PFSK-1 (cell line): ENCODE results near the gene CACUL1.

Experiments
- FOXP2 ChIP-seq: optimal IDR thresholded peaks from 2 replicates; pipeline ENCODE3; 2011; ENCODE audit warnings: borderline replicate concordance, control low read depth, inconsistent platforms; ENCODE audit not compliant: insufficient read depth; ENCODE audit errors: extremely low read length, extremely low read depth
- POLR2AphosphoS5 ChIP-seq: IDR thresholded peaks from 2 replicates; pipeline ENCODE4 v1.6.1; 2012; ENCODE audit warnings: low read depth, mild to moderate bottlenecking, control low read depth, low read length, moderate library complexity
- SIN3A ChIP-seq: IDR thresholded peaks from 2 replicates; pipeline ENCODE4 v1.6.1; 2012; ENCODE audit warnings: mild to moderate bottlenecking, low read length, moderate library complexity, borderline replicate concordance; ENCODE audit not compliant: insufficient read depth
- TAF1 ChIP-seq: IDR thresholded peaks from 2 replicates; pipeline ENCODE4 v1.6.1; 2012; ENCODE audit warnings: low read length, control low read depth, borderline replicate concordance; ENCODE audit not compliant: insufficient read depth

DNA sequence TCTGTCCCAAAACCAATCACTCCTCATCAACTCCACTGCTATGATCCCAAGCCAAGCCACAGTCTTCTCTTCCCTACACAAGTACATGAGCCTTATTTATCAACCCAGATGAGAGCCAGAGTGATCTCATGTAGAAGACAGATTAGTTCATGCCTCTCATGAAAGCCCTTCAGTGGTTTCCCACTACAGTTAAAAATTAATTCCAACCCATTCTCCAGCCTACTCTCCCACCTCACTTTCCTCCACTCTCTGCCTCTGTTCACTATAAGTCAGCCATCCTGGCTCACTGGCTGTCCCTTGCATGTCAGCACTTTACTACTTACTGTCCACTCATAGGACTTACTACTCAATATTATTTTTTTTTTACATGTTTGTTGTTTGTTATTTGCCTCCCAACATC, 67.3 kb downstream of the CACUL1 start:
- TF ChIP-seq SIN3A (no peak), FOXP2 (no peak), POLR2AphosphoS5 (no peak), TAF1 (no peak)
